HG02852 (cell line): ENCODE data around the gene DYSF.

ENCODE experiments used
- ATAC-seq: cut with Tn5 transposase; IDR thresholded peaks from one replicate; pipeline ENCODE4 v1.9.1; 2021; ENCODE audit warnings: mild to moderate bottlenecking, moderate library complexity; ENCODE audit not compliant: unreplicated experiment

The DYSF gene

DNA sequence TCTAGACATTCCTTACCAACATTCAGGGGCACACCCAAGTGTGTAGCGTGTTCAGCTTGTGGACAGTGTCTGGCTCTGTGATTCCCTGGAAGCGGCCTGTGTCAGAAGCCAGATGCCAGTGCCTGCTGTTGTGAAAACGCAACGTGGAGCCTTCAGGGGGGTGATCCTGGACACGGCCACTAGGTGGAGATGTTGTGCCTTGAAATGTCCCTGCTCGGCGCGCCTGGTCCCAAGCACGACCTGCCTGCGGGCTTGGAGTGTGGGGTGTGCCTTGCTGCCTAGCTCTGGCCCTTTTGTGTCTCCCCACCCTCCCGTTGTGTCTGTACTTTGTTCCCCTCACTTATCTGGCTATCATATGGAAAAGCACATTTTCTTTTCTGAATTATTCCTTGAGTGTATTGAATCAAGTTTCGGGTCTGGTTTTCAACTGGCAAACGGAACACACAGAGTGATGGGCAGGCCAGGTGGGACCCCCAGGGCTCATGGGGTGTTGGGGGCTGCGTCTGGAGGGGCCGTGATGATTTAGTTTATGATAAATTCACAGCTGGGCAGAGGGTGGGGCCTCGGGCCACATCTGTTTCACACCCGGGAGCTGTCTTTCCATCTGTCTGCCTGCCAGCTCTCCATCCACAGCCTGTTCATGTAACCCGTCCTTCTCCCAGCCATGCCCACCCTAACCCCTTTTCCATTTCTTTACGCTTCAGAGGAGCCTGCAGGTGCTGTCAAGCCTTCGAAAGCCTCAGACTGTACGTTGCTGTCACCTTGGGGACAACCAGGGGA is 95.5 kb downstream of the DYSF start:
- no peak for ATAC-seq

DNA sequence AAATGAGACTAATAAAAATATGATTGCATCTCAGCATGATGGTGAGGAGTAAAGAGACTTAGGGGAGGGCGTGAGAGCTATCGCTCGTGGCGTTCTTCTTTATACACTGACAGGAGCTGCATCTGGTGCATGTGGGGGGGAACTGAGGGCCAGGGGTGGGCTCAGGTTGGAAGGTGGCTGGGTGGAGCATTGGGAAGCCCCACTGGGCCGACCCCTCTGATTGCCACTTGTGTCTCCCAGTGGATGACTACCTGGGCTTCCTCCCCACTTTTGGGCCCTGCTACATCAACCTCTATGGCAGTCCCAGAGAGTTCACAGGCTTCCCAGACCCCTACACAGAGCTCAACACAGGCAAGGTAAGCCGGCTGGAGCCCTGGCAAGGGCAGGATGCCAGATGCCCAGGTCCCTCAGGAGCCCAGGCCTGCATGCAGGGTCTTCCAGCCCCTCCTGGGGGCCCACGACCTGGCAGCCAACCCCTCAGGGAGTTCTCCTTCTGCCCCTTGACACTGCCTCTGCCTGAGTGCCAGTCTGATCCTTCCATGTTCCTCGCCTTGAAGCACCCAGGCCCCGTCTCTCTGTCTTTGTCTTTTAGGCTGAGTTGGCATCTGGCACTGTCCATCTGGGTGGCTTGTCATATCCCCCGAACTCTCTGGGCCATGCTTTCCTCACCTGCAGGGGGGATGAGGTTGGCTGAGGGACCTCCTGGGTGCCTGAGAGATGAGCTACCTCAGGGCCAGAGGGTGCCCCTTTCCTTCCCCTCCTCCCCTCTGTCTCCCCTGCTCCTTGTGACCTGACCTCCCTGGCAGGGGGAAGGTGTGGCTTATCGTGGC is 97.7 kb downstream of the DYSF start:
- ATAC-seq = no peak

DNA sequence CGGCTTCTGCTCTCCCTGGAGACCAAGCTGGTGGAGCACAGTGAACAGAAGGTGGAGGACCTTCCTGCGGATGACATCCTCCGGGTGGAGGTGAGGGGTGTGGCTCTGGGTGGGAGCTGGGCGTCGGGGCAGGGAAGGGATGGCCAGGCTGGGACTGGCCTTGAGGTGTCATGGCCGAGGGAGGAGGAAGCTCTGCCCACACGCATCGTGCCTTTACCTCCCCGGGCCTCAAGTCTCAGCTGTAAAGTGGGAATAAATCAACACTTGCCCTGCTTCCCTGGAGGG is 98.2 kb downstream of the DYSF start:
- no peak for ATAC-seq

GRCh38 chr2:71552356-71552755 is 99.0 kb downstream of the DYSF start:
- ATAC-seq = no peak

DNA sequence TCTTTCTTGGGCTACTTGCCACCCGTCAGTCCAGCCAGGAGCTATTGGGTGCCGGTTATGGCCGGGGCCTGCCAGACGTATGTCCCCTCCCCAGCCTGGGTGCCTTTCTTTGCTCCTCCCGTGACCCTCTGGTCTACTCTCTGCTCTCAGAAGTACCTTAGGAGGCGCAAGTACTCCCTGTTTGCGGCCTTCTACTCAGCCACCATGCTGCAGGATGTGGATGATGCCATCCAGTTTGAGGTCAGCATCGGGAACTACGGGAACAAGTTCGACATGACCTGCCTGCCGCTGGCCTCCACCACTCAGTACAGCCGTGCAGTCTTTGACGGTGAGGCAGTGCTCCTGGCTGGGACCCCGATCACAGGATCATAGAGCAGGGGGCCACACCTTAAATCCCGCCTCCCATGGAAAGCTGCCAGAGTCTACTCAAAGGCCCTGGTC is 99.5 kb downstream of the DYSF start:
- no peak for ATAC-seq

DNA sequence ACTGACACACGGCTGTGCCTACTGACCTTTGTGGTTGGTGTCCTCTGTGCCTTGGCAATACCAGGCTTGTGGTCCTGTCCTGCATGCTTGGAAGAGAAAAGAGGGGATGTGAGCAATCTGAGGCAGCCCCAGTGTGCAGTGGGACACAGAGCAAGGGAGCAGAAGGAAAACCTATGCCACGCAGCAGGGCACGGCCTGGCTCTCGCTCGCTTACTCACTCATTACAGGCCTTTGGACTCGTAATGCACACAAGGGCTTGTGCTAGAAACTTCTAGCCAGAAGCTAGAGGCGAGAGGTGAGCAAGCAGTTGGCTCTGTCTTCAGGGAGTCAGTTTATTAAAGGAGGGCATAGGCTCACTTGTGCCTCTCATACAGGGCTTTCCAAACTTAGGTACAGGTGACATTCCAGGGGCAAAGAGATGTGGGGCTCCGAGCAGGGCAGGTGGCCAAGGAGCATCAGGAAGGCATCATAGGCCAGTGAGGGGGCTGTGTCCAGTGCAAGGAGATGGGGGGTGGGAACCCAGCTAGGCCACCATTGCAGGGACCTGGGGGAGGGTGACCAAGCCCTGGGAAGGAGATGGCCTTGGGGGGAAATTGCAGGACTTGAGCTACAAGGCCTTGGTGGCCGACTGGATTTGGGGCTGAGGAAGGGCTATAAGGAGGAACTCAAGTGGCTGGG is 100.8 kb downstream of the DYSF start:
- no peak for ATAC-seq

DNA sequence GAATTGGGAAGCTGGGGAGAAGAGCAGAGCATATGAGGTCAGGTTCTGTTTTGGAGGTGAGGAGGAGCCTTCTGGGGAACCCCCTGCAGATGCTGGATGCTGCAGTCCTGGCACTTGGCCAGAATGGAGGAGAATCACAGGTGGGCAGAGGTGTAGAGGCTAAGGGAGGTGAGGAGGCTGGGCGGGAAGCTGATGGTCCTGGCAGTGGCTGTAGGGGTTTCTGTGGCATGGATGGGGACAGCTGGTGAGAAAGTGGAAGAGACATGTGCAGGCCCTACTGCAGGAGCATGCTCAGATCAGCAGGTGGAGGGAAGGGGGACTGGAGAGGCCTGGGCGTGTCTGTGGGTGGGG is 101.3 kb downstream of the DYSF start:
- no peak for ATAC-seq

GRCh38 chr2:71555798-71556454 is 102.6 kb downstream of the DYSF start:
- no peak for ATAC-seq

DNA sequence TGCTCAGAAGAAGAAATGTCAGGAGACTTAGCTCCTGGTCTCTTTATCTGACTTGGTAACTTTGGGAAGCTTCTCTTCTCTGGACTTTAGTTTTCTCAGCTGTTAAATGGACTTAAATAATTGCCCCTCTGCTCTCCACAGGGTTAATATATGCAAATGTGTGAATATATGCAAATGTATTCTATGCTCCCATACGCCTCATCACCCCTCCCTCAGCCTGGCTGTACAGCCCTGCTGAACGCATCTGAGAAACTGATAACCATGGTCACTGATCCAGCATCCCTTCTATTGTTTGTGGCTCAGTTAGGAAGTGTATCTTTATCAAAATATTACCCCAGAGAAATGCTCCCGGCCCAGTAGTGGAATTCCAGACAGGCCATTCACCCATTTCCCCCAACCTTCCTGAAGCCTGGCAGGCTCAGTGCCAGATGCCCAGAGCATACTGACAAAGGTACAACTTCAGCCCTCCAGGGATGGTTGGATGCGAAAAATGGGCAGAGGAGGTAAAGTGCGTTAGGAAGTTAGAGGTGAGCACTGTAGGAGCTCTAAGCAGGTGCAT is 103.4 kb downstream of the DYSF start:
- ATAC-seq = no peak

- no peak for ATAC-seq
Observed at GRCh38 chr2:71557321-71557720, 104.0 kb downstream of the DYSF start.

DNA sequence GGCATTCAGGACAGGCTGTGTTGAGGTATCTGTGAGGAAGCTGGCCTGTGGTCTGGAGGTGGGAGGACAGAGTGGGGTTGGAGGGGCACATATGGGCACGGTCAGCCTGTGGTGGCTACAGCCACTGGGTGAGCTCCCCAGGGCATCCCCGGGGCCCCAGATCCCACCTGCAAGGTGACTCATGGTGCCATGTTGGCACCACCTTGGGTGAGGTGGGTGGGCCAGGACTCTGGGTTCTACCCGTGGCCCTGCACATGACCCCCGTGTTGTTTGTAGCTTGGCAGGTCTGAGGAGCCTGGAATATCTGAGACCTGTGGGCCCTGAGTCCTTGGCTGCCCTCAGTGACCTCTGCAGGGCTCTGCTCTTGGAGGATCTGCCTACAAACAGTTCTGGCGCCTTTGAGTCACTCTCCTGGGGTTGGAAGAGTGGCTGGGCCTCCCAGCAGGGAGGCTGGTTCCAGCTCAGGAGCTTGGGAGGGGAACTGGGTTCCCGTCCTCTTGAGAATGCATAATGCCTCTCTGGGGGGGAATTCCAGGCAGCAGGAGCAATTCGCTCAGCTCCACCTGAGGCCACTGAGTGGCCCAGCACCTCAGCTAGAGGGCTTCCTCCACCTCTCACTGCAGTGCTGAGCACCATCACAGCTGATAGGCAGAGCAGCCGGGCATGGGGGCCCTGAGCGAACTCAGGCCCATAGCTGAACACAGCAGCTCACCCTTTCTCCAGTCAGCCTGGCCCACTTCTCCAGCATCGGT is 105.1 kb downstream of the DYSF start:
- ATAC-seq = no peak

GRCh38 chr2:71559080-71559827 is 105.9 kb downstream of the DYSF start:
- ATAC-seq = no peak

DNA sequence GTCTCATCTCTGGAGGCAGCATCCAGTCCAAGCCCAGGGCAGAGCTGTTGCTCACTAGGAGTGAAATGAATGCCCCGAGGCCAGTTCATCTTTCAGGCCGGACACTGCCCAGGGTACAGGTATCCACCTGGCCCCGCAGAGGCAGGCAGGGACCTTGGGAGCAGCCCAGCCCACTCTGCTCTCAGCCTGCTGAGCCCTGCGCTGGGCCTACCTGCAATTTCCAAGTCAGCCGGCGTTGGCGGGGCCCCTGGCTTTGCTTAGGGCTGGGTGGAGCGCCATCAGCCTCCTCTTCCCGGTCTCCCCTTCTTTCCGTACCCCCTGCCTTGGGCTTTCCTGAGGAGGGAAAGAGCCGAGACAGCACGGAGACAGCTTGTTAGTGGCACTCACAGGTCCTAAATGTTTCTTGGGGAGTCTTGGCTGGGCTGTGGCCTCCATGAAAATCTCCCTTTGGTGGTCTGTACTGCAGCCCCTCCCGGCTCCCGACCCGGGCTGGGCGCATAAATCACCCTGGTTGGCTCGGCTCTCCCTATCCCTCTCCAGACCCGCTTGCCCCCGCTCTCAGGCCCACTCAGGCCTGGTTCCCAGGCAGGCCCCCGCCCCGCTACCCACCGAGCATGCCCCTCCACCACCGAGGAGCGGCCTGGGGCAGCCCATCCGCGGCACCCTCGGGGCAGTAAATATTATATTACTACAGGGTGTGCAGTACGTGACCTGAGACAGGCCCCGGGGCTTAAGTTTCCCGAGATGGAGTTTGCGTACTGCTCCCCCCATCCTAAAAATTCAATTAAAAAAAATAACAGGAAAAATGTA is 106.7 kb downstream of the DYSF start:
- no peak for ATAC-seq

GRCh38 chr2:71560638-71561011 is 107.3 kb downstream of the DYSF start:
- ATAC-seq = no peak

DNA sequence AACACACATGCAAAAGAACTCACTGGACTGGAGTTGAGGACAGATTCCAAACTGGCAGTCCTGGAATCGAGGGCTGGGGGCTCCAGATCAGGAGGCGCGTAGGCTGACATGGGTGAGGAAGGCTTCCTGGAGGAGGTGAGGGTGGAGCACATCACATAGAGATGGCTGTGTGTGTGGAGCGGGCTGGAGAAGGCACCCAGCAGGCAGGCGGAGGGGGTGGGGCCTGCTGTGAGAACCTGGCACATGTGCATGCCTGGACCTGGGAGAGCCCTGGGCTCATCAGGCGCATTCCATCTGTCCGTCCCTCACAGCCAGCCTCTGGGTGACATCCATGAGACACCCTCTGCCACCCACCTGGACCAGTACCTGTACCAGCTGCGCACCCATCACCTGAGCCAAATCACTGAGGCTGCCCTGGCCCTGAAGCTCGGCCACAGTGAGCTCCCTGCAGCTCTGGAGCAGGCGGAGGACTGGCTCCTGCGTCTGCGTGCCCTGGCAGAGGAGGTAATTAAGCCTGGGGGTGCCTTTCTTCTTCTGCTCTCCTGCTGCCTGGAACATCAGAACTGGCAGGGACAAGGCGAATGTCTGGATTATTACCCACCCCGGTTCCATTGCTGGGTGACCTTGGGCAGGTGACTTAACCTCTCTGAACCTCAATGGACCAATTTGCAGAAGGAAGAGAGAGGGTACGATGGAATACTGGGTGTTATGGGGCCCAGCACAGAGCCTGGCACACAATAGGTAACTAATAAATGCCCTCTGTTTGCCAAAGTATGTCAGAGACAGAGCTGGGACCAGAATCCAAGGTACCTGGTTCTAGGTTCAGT is 108.3 kb downstream of the DYSF start:
- no peak for ATAC-seq

DNA sequence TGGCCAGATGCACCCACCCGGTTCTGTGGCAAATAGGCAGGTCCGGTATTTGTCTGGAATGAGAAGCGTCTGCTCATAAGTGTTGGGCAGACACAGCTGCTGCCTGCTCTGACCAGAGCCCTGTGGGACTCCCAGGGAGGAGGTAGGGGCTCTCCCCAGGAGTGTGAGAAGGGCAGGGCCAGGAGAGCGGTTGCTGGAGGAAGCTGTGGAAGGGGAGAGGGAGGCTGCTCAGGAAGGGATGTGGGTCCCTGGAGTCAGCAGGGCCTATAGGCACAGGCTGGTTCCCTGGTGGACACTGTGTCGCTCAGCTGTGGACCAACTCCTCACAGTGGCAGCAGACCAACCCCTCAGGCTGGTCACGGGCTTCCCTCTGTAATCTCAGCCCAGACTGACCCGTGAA is 109.2 kb downstream of the DYSF start:
- no peak for ATAC-seq

- no peak for ATAC-seq
Observed at GRCh38 chr2:71563872-71564271, 110.5 kb downstream of the DYSF start.

DNA sequence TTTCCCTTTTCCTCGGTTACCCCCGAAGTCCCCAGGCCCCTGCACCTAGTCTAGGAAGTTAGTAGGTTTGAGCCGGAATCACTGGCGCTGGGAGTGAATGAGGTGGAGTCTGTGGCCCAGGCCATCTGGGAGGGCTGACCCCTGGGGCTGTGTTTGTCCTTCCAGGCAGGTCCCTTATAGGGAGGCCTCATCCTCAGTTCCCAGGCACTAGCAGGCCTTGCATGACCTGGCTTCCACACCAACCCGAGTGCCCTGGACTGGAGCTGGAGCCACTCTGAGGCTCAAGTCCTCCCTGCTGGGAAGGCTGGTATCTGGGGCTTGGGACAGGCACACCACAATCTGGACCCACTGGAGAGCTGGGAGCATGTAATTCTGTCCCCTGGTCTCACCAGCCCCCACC is 111.0 kb downstream of the DYSF start:
- no peak for ATAC-seq
